ENCODE results near the gene TMEM209.

Gene TMEM209

GRCh38 chr7:130179631-130180030, 25.6 kb downstream of the TMEM209 start:
- Histone ChIP-seq H3K27me3 (ENCODE audit: control insufficient read depth in 3 of 3, insufficient read depth in 3 of 3, low read depth in 1 of 3, low read length in 3 of 3) (no peaks in the 10 kb centered on the region), H3K27ac (replicated peaks; ENCODE audit: low read length) (no peak overlapping the region), H2BK15ac (ENCODE audit: low read length) (no peak overlapping the region), H3K79me1 (ENCODE audit: low read depth, low read length) (no peaks in the 10 kb centered on the region), H3K18ac (ENCODE audit: low read length) (no peak overlapping the region), H4K8ac (ENCODE audit: low read depth, low read length) (no peak overlapping the region), H3K4ac (ENCODE audit: low read length) (no peak overlapping the region), H3K4me2 (ENCODE audit: insufficient read depth, low read length, poor library complexity, severe bottlenecking) (no peak overlapping the region), H2BK120ac (ENCODE audit: low read depth, low read length) (no peak overlapping the region), H3K36me3 (replicated peaks in 1 of 2; ENCODE audit: control insufficient read depth in 2 of 2, insufficient read depth in 2 of 2, low read length in 2 of 2) (peaks cover 18 to 96% of the 10 kb centered on the region in 2 donors), H3K14ac (ENCODE audit: low read length) (no peak overlapping the region), H4K91ac (ENCODE audit: low read depth, low read length, poor library complexity) (no peak overlapping the region), H3K9me3 (replicated peaks in 1 of 2; ENCODE audit: control insufficient read depth in 2 of 2, insufficient read depth in 1 of 2, low read depth in 1 of 2, low read length in 2 of 2) (no peaks in the 10 kb centered on the region), H2BK5ac (ENCODE audit: low read length) (no peak overlapping the region), H2BK12ac (ENCODE audit: low read length) (no peak overlapping the region), H3K4me3 (ENCODE audit: low read length in 2 of 2) (no peak overlapping the region), H2AFZ (ENCODE audit: low read length) (no peak overlapping the region), H3K9ac (ENCODE audit: low read depth, low read length, poor library complexity) (no peak overlapping the region), H3K23ac (ENCODE audit: low read depth, low read length, poor library complexity) (no peak overlapping the region), H2AK5ac (ENCODE audit: low read depth, low read length) (no peak overlapping the region), H3K4me1 (ENCODE audit: control insufficient read depth in 2 of 2, insufficient read depth in 1 of 2, low read depth in 1 of 2, low read length in 2 of 2) (peaks cover 0 to 3% of the 10 kb centered on the region in 2 donors)
- DNase-seq (ENCODE audit: low spot score) = no peak
- no CpG with 5 or more reads among the region's 2 CpGs for WGBS, 2 donors (ENCODE audit: extremely low coverage in 2 of 2, insufficient read length in 2 of 2, insufficient replicate concordance in 1 of 2)

- Histone ChIP-seq H3K4me2 (ENCODE audit: insufficient read depth, low read length, poor library complexity, severe bottlenecking) (no peak overlapping the region), H3K14ac (ENCODE audit: low read length) (no peak overlapping the region), H3K9me3 (replicated peaks in 1 of 2; ENCODE audit: control insufficient read depth in 2 of 2, insufficient read depth in 1 of 2, low read depth in 1 of 2, low read length in 2 of 2) (peaks cover 0 to 4% of the 10 kb centered on the region in 2 donors), H2BK5ac (ENCODE audit: low read length) (no peak overlapping the region), H3K9ac (ENCODE audit: low read depth, low read length, poor library complexity) (no peak overlapping the region), H3K4ac (ENCODE audit: low read length) (no peak overlapping the region), H2BK15ac (ENCODE audit: low read length) (no peak overlapping the region), H3K4me3 (ENCODE audit: low read length in 2 of 2) (no peak overlapping the region), H4K8ac (ENCODE audit: low read depth, low read length) (no peak overlapping the region), H2AFZ (ENCODE audit: low read length) (no peak overlapping the region), H3K4me1 (ENCODE audit: control insufficient read depth in 2 of 2, insufficient read depth in 1 of 2, low read depth in 1 of 2, low read length in 2 of 2) (peaks cover 0 to 11% of the 10 kb centered on the region in 2 donors), H2BK12ac (ENCODE audit: low read length) (no peak overlapping the region), H3K36me3 (replicated peaks in 1 of 2; ENCODE audit: control insufficient read depth in 2 of 2, insufficient read depth in 2 of 2, low read length in 2 of 2) (peaks cover 20 to 96% of the 10 kb centered on the region in 2 donors), H3K18ac (ENCODE audit: low read length) (no peak overlapping the region), H3K79me1 (ENCODE audit: low read depth, low read length) (no peaks in the 10 kb centered on the region), H2BK120ac (ENCODE audit: low read depth, low read length) (no peak overlapping the region), H3K27me3 (ENCODE audit: control insufficient read depth in 3 of 3, insufficient read depth in 3 of 3, low read depth in 1 of 3, low read length in 3 of 3) (no peaks in the 10 kb centered on the region), H3K23ac (ENCODE audit: low read depth, low read length, poor library complexity) (no peak overlapping the region), H2AK5ac (ENCODE audit: low read depth, low read length) (no peak overlapping the region), H4K91ac (ENCODE audit: low read depth, low read length, poor library complexity) (no peak overlapping the region), H3K27ac (replicated peaks; ENCODE audit: low read length) (no peak overlapping the region)
- no peak for DNase-seq (ENCODE audit: low spot score)
- no CpG with 5 or more reads among the region's 4 CpGs for WGBS, 2 donors (ENCODE audit: extremely low coverage in 2 of 2, insufficient read length in 2 of 2, insufficient replicate concordance in 1 of 2)
Measured at GRCh38 chr7:130178251-130178650, 27.0 kb downstream of the TMEM209 start.

- Histone ChIP-seq H2AK5ac (ENCODE audit: low read depth, low read length) (no peak overlapping the region), H3K27ac (replicated peaks; ENCODE audit: low read length) (no peak overlapping the region), H3K4me1 (ENCODE audit: control insufficient read depth in 2 of 2, insufficient read depth in 1 of 2, low read depth in 1 of 2, low read length in 2 of 2) (peaks cover 0 to 11% of the 10 kb centered on the region in 2 donors), H3K36me3 (replicated peaks in 1 of 2; ENCODE audit: control insufficient read depth in 2 of 2, insufficient read depth in 2 of 2, low read length in 2 of 2) (peaks cover 24 to 96% of the 10 kb centered on the region in 2 donors), H3K14ac (ENCODE audit: low read length) (no peak overlapping the region), H2BK15ac (ENCODE audit: low read length) (no peak overlapping the region), H2AFZ (ENCODE audit: low read length) (no peak overlapping the region), H3K9ac (ENCODE audit: low read depth, low read length, poor library complexity) (no peak overlapping the region), H3K79me1 (ENCODE audit: low read depth, low read length) (no peaks in the 10 kb centered on the region), H3K4me2 (ENCODE audit: insufficient read depth, low read length, poor library complexity, severe bottlenecking) (no peak overlapping the region), H4K8ac (ENCODE audit: low read depth, low read length) (no peak overlapping the region), H3K4me3 (ENCODE audit: low read length in 2 of 2) (no peak overlapping the region), H3K4ac (ENCODE audit: low read length) (no peak overlapping the region), H2BK5ac (ENCODE audit: low read length) (no peak overlapping the region), H3K23ac (ENCODE audit: low read depth, low read length, poor library complexity) (no peak overlapping the region), H2BK120ac (ENCODE audit: low read depth, low read length) (no peak overlapping the region), H4K91ac (ENCODE audit: low read depth, low read length, poor library complexity) (no peak overlapping the region), H2BK12ac (ENCODE audit: low read length) (no peak overlapping the region), H3K9me3 (replicated peaks in 1 of 2; ENCODE audit: control insufficient read depth in 2 of 2, insufficient read depth in 1 of 2, low read depth in 1 of 2, low read length in 2 of 2) (peaks cover 0 to 8% of the 10 kb centered on the region in 2 donors), H3K18ac (ENCODE audit: low read length) (no peak overlapping the region), H3K27me3 (ENCODE audit: control insufficient read depth in 3 of 3, insufficient read depth in 3 of 3, low read depth in 1 of 3, low read length in 3 of 3) (no peaks in the 10 kb centered on the region)
- no peak for DNase-seq (ENCODE audit: low spot score)
- 100% methylated on average over 1 of the region's 4 CpGs; no CpG with 5 or more reads in 1 of the 2 donors for WGBS, 2 donors (ENCODE audit: extremely low coverage in 2 of 2, insufficient read length in 2 of 2, insufficient replicate concordance in 1 of 2)
Measured at GRCh38 chr7:130174237-130174959, 30.8 kb downstream of the TMEM209 start.

- H3K4ac ChIP-seq (ENCODE audit: low read length) = no peak overlapping the region
- no peak overlapping the region for H2BK5ac ChIP-seq (ENCODE audit: low read length)
- peaks cover 3 to 6% of the 10 kb centered on the region in 2 donors for H3K9me3 ChIP-seq (replicated peaks in 1 of 2; ENCODE audit: control insufficient read depth in 2 of 2, insufficient read depth in 1 of 2, low read depth in 1 of 2, low read length in 2 of 2)
- no peak overlapping the region for H2BK120ac ChIP-seq (ENCODE audit: low read depth, low read length)
- no peak overlapping the region for H4K91ac ChIP-seq (ENCODE audit: low read depth, low read length, poor library complexity)
- no peak overlapping the region for H2BK12ac ChIP-seq (ENCODE audit: low read length)
- H3K23ac ChIP-seq (ENCODE audit: low read depth, low read length, poor library complexity) = no peak overlapping the region
- no peak overlapping the region for H3K14ac ChIP-seq (ENCODE audit: low read length)
- no CpG with 5 or more reads among the region's 5 CpGs for whole genome bisulfite sequencing, 2 donors (ENCODE audit: extremely low coverage in 2 of 2, insufficient read length in 2 of 2, insufficient replicate concordance in 1 of 2)
- H3K4me3 ChIP-seq (ENCODE audit: low read length in 2 of 2) = no peak overlapping the region
- no peaks in the 10 kb centered on the region for H3K4me1 ChIP-seq (ENCODE audit: control insufficient read depth in 2 of 2, insufficient read depth in 1 of 2, low read depth in 1 of 2, low read length in 2 of 2)
- H3K36me3 ChIP-seq (replicated peaks in 1 of 2; ENCODE audit: control insufficient read depth in 2 of 2, insufficient read depth in 2 of 2, low read length in 2 of 2) = peaks cover 22 to 97% of the 10 kb centered on the region in 2 donors
- H3K27ac ChIP-seq (replicated peaks; ENCODE audit: low read length) = no peak overlapping the region
- no peak overlapping the region for H2AK5ac ChIP-seq (ENCODE audit: low read depth, low read length)
- DNase-seq (ENCODE audit: low spot score) = no peak
- no peak overlapping the region for H2AFZ ChIP-seq (ENCODE audit: low read length)
- H3K18ac ChIP-seq (ENCODE audit: low read length) = no peak overlapping the region
- peak overlapping the region; percentile 31 for H3K9ac ChIP-seq (ENCODE audit: low read depth, low read length, poor library complexity)
- no peak overlapping the region for H4K8ac ChIP-seq (ENCODE audit: low read depth, low read length)
- no peaks in the 10 kb centered on the region for H3K27me3 ChIP-seq (ENCODE audit: control insufficient read depth in 3 of 3, insufficient read depth in 3 of 3, low read depth in 1 of 3, low read length in 3 of 3)
- H3K4me2 ChIP-seq (ENCODE audit: insufficient read depth, low read length, poor library complexity, severe bottlenecking) = no peak overlapping the region
- no peak overlapping the region for H2BK15ac ChIP-seq (ENCODE audit: low read length)
- no peaks in the 10 kb centered on the region for H3K79me1 ChIP-seq (ENCODE audit: low read depth, low read length)
Measured at GRCh38 chr7:130162196-130162595, 43.0 kb downstream of the TMEM209 start.

Data from neuronal stem cell (in vitro differentiated cells).